AG04450 (cell line): ENCODE results near the gene FPR2. TPM values are rescaled to one million over a fixed set of nuclear protein-coding genes. Genes with fewer than 3 reads are reported as not detected.
"Not testable (repeated sequence)": the region's sequence is repeated elsewhere in the genome, so short reads cannot be mapped to it uniquely, and the experiment has no call there.

Experiments used
- CTCF ChIA-PET: fragments of 300-600, 350-600 bp; formaldehyde crosslinking; extraction: SDS; loops from one replicate; lab custom pipeline; 2022; ENCODE audit warnings: antibody characterized with exemption, inconsistent platforms; lab: Charles Lee
- POLR2A ChIA-PET: fragments of 350-600 bp; formaldehyde crosslinking; extraction: SDS; loops from one replicate; lab custom pipeline; 2021; ENCODE audit warnings: antibody characterized with exemption, inconsistent platforms; lab: Yijun Ruan, JAX
- DNase-seq: peaks from one replicate; pipeline ENCODE4 v3.0.0-alpha.2; 2011; ENCODE audit warnings: low read depth, low spot score
- H3K27ac ChIP-seq: one replicate; pipeline ENCODE4 v1.5.1; 2012; ENCODE audit warnings: low read depth, low read length, control low read depth
- H3K27me3 ChIP-seq: one replicate; pipeline ENCODE4 v1.6.0; 2012; ENCODE audit warnings: low read length; ENCODE audit not compliant: control insufficient read depth, insufficient read depth
- H3K4me3 ChIP-seq: 2 replicates; pipeline ENCODE4 v1.5.1; 2011; ENCODE audit warnings: mild to moderate bottlenecking, low read depth, low read length, control low read depth
- H3K9me3 ChIP-seq: 2 replicates; pipeline ENCODE4 v1.5.1; 2012; ENCODE audit warnings: low read length; ENCODE audit not compliant: control insufficient read depth, insufficient read depth
- CTCF ChIP-seq: IDR thresholded peaks from 2 replicates; pipeline ENCODE4 v1.5.1; 2011; ENCODE audit warnings: low read depth, low read length, control low read depth, inconsistent platforms
- polyA plus RNA-seq: library from polyadenylated mRNA; depleted of rRNA; stranded (reverse); fragments of >200 nt; gene quantifications from 2 replicates; pipeline ENCODE4 v1.2.3, GENCODE V29; 2011

FPR2 gene
- polyA plus RNA-seq, 1 experiment, result not detected

DNA sequence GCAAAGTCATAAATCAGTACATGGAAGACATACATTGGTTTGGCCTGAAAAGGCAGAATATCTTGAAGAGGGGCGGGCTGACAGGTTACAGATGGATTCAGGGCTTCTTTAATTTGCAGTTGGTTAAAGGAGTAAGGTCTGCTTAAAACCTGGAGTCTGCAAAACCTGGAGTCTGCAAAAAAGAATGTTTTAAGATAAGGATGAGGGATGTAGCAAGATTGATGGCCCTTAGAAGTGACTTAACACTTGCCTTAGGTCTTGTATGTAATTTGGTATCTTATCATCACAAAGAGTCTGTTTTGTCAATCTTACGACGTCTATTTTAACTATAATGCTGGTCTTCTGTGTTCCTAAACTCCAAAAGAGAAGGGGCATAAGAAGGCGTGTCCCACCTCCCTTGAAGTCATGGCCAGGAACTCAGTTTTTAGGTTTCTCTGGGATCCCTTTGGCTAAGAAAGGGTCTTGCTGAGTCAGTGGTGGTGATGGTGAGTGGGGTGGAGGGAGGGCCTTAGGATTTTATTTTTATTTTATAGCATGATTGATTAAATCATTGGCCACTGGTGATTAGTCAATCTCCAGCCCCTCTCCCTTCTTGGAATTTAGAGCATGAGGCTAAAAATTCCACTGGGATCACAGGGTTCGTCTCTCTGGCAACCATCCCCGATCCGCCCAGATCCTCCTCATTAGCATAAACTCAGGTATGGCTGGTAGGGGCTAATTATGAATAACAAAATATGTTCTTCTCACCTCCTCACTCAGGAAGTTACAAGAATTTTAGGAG lies 27.0 kb upstream of the FPR2 start:
- CTCF ChIA-PET, result interaction anchor here (1.5 kb wide), 1 partner anchor 44 kb away, joined by 3 read pairs; no protein-coding TSS in a partner anchor
- no peak overlapping the region for H3K4me3 ChIP-seq
- H3K9me3 ChIP-seq, result no peaks in the 10 kb centered on the region; the same call in 1 of the 2 replicates
- TF ChIP-seq CTCF, result no peak
- H3K27ac ChIP-seq, result no peak overlapping the region
- POLR2A ChIA-PET, result no interaction called here
- no peak for DNase-seq
- H3K27me3 ChIP-seq, result no peaks in the 10 kb centered on the region

GRCh38 chr19:51735759-51736449 lies 25.1 kb upstream of the FPR2 start:
- no peak for TF ChIP-seq CTCF
- H3K27ac ChIP-seq, result no peak overlapping the region
- CTCF ChIA-PET, result no interaction called here
- H3K9me3 ChIP-seq, result no peaks in the 10 kb centered on the region
- POLR2A ChIA-PET, result no interaction called here
- no peaks in the 10 kb centered on the region for H3K27me3 ChIP-seq
- no peak overlapping the region for H3K4me3 ChIP-seq
- DNase-seq, result no peak

DNA sequence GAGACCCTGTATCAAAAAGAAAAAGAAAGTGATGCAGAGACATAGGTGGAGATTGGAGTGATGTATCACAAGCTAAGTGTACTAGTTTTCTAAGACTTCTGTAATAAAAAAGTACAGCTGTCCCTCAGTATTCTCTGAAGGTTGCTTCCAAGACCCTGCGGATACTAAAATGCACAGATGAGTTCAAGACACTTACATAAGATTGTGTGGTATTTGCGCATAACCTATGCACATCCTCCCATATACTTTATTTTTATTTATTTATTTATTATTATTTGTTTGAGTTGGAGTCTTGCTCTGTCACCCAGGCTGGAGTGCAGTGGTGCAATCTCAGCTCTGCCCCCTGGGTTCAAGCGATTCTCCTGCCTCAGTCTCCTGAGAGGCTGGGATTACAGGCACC lies 23.6 kb upstream of the FPR2 start:
- Histone ChIP-seq H3K27ac (no peak overlapping the region), H3K4me3 (no peak overlapping the region), H3K9me3 (no peaks in the 10 kb centered on the region), H3K27me3 (no peaks in the 10 kb centered on the region)
- CTCF ChIA-PET, result interaction anchor here (0.6 kb wide), 1 partner anchor 409 kb away, joined by 4 read pairs; no protein-coding TSS in a partner anchor
- no peak for TF ChIP-seq CTCF
- DNase-seq, result no peak
- POLR2A ChIA-PET, result no interaction called here

- CTCF ChIA-PET, result interaction anchor here (0.6 kb wide), 1 partner anchor 410 kb away, joined by 4 read pairs; no protein-coding TSS in a partner anchor
- no peak overlapping the region for H3K27ac ChIP-seq
Measured at GRCh38 chr19:51737924-51738323, 23.1 kb upstream of the FPR2 start.

GRCh38 chr19:51738523-51738922 lies 22.5 kb upstream of the FPR2 start:
- H3K27me3 ChIP-seq, H3K27ac ChIP-seq, H3K4me3 ChIP-seq, POLR2A ChIA-PET, CTCF ChIA-PET, DNase-seq, H3K9me3 ChIP-seq: not testable (repeated sequence)

More at GRCh38 chr19:51737924-51738323, 23.1 kb upstream of the FPR2 start:
- Histone ChIP-seq H3K9me3 (no peaks in the 10 kb centered on the region), H3K4me3 (no peak overlapping the region), H3K27me3 (no peaks in the 10 kb centered on the region)
- no peak for DNase-seq
- POLR2A ChIA-PET, result no interaction called here
- no peak for TF ChIP-seq CTCF
